ENCODE data around the gene METTL16.

DNA sequence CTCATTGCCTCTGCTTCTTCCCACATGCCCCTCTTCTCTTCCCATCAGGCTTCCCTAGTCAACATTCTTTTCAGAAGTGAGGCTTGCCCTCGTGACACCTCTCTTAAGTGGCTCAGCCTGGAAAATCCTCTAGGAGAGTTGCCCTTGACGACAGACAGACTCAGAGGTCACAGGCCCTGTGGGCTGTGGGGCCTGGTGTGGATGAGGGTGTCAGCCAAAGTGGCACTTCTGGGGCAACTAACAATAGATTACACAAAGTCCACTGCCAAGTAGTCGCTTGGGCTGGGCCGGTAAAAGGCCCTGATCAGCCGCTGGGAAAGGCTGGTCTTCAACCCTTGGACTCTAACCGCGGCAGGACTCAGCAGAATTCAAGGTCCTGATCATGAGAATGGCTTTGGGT is 33.7 kb upstream of the METTL16 start:
- TF ChIP-seq YY1 (IDR thresholded peaks at IDR 0.05; ENCODE audit: low read depth) (no peak), TAF1 (IDR thresholded peaks at IDR 0.05; ENCODE audit: low read depth) (no peak), REST (IDR thresholded peaks at IDR 0.05; ENCODE audit: low read depth) (no peak), MAX (IDR thresholded peaks at IDR 0.05) (no peak), ZBTB7A (IDR thresholded peaks at IDR 0.05; ENCODE audit: low read depth) (no peak)
